H1 (cell line): ENCODE results near the gene ATG7.

Experiments used
- BRCA1 ChIP-seq: IDR thresholded peaks from 2 replicates; pipeline ENCODE4 v1.6.1; 2012; ENCODE audit warnings: low read depth, low read length, improper control_type of control experiment
- CHD2 ChIP-seq: IDR thresholded peaks from 2 replicates; pipeline ENCODE4 v1.6.1; 2012; ENCODE audit warnings: low read length, improper control_type of control experiment
- EZH2 ChIP-seq: fragments of 200-600 bp; sonication (generic); IDR thresholded peaks from 2 replicates; pipeline ENCODE4 v1.7.1; 2012; ENCODE audit warnings: low read depth, mild to moderate bottlenecking, moderate library complexity, low read length, inconsistent platforms; ENCODE audit not compliant: severe bottlenecking
- HDAC6 ChIP-seq: IDR thresholded peaks from one replicate; pipeline ENCODE4 v1.7.1; 2012; ENCODE audit warnings: low read depth, mild to moderate bottlenecking, inconsistent platforms, low read length, moderate library complexity
- KDM1A ChIP-seq: fragments of 200-600, 300-600 bp; sonication (generic); IDR thresholded peaks from 2 replicates; pipeline ENCODE4 v1.7.1; 2016; ENCODE audit warnings: mild to moderate bottlenecking, low read length, borderline replicate concordance
- POLR2A ChIP-seq, 2 experiments: IDR thresholded peaks; 1 replicate in 1 of 2; 2 replicates in 1 of 2; pipeline ENCODE4 v1.6.1; 2011; ENCODE audit warnings: low read depth in 2 of 2, low read length in 2 of 2, mild to moderate bottlenecking in 2 of 2; ENCODE audit errors: control extremely low read depth in 1 of 2
- RFX5 ChIP-seq: IDR thresholded peaks from 2 replicates; pipeline ENCODE4 v1.6.1; 2011; ENCODE audit warnings: low read depth, low read length, improper control_type of control experiment, borderline replicate concordance
- RXRA ChIP-seq: IDR thresholded peaks from 2 replicates; pipeline ENCODE4 v1.6.1; 2011; ENCODE audit warnings: low read depth, mild to moderate bottlenecking, low read length, moderate library complexity; ENCODE audit not compliant: insufficient read depth
- TAF1 ChIP-seq: IDR thresholded peaks from 2 replicates; pipeline ENCODE4 v1.6.1; 2011; ENCODE audit warnings: mild to moderate bottlenecking, low read depth, low read length
- ZNF274 ChIP-seq: IDR thresholded peaks from 2 replicates; pipeline ENCODE4 v1.7.0; 2012; ENCODE audit warnings: low read length, borderline replicate concordance; ENCODE audit errors: extremely low read depth
- TF ChIP-seq, protein P1 (sequence below), 3 experiments: IDR thresholded peaks; 1 replicate in 2 of 3; 2 replicates in 1 of 3; pipeline versions ENCODE4 v1.5.1 to v1.6.1; 2011; ENCODE audit warnings: low read length in 3 of 3, mild to moderate bottlenecking in 3 of 3, inconsistent platforms in 2 of 3, low read depth in 1 of 3, moderate library complexity in 1 of 3; ENCODE audit not compliant: insufficient read depth in 1 of 3; ENCODE audit errors: control extremely low read depth in 1 of 3

DNA sequence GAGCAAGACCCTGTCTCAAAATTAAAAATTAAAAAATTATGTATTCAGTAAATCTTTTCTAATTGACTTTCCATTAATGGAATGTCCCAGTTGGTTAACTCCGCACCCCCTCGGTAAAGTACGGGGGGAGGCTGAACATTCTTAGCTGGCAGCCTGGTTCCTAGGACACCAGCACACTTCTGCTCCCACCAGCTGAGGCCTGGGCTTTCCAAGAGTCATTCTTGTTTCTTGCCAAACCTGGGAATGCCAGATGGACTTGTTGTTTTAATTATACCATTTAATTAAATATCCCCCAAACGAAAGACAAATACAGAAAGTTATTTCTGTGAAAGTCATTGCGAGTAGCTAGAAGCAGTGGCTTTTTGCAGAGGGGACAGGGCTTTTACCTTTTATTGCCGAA lies 192.2 kb downstream of the ATG7 start:
- TF ChIP-seq POLR2A (IDR thresholded peaks at IDR 0.05; ENCODE audit: control extremely low read depth in 1 of 2, low read depth in 2 of 2, low read length in 2 of 2) (no peak), CHD2 (no peak), RXRA (no peak), KDM1A (no peak), BRCA1 (no peak), RFX5 (no peak), EZH2 (no peak), TAF1 (no peak), ZNF274 (no peak), HDAC6 (no peak)
- TF ChIP-seq, protein P1, sequence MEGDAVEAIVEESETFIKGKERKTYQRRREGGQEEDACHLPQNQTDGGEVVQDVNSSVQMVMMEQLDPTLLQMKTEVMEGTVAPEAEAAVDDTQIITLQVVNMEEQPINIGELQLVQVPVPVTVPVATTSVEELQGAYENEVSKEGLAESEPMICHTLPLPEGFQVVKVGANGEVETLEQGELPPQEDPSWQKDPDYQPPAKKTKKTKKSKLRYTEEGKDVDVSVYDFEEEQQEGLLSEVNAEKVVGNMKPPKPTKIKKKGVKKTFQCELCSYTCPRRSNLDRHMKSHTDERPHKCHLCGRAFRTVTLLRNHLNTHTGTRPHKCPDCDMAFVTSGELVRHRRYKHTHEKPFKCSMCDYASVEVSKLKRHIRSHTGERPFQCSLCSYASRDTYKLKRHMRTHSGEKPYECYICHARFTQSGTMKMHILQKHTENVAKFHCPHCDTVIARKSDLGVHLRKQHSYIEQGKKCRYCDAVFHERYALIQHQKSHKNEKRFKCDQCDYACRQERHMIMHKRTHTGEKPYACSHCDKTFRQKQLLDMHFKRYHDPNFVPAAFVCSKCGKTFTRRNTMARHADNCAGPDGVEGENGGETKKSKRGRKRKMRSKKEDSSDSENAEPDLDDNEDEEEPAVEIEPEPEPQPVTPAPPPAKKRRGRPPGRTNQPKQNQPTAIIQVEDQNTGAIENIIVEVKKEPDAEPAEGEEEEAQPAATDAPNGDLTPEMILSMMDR (IDR thresholded peaks at IDR 0.05; ENCODE audit: control extremely low read depth in 1 of 3, insufficient read depth in 1 of 3, low read depth in 1 of 3, low read length in 3 of 3), result no peak
